K562 (cell line): ENCODE results near the gene MCCD1. TPM values are rescaled to one million over a fixed set of nuclear protein-coding genes. Genes with fewer than 3 reads are reported as not detected.
A peak's percentile ranks its signal among the peaks of the same experiment; 100 is the strongest.

Experiments
- EZH2 ChIP-seq: IDR thresholded peaks from 2 replicates; pipeline ENCODE4 v1.6.1; 2012; ENCODE audit warnings: low read depth, mild to moderate bottlenecking, inconsistent platforms, low read length, borderline replicate concordance
- HCFC1 ChIP-seq: IDR thresholded peaks from 2 replicates; pipeline ENCODE4 v1.6.1; 2012; ENCODE audit warnings: low read depth, low read length, improper control_type of control experiment
- HMGN3 ChIP-seq: IDR thresholded peaks from 2 replicates; pipeline ENCODE4 v1.6.1; 2011; ENCODE audit warnings: borderline replicate concordance, low read depth, mild to moderate bottlenecking, mixed read lengths, low read length; ENCODE audit not compliant: insufficient read length; ENCODE audit errors: extremely low read depth
- KLF13 ChIP-seq: fragments of 450-650 bp; IDR thresholded peaks from 2 replicates; pipeline ENCODE4 v1.6.1; 2016; ENCODE audit warnings: missing genetic modification characterization, low read depth, mild to moderate bottlenecking, missing compliant biosample characterization, moderate library complexity, borderline replicate concordance
- NCOA6 ChIP-seq: fragments of 450-650 bp; IDR thresholded peaks from 2 replicates; pipeline ENCODE4 v1.6.1; 2017; ENCODE audit warnings: mild to moderate bottlenecking
- TCF7L2 ChIP-seq: fragments of 150-350 bp; IDR thresholded peaks from 2 replicates; pipeline ENCODE4 v1.6.1; 2016; ENCODE audit warnings: low read depth, mild to moderate bottlenecking, low read length, moderate library complexity
- polyA plus RNA-seq, 8 experiments: library from polyadenylated mRNA; depleted of rRNA in 4 of 8; stranded (reverse) in 5 of 8; unstranded in 3 of 8; fragments of >200 nt; fragmentation: Nextera tagmentation in 2 of 8; fragmentation: Illumina TruSeq in 1 of 8; extraction: Ambion mirVana in 2 of 8; extraction: Trizol in 1 of 8; gene quantifications; 2 replicates each; pipeline versions ENCODE4 v1.2.1 to v1.2.3, GENCODE V29; 2011 to 2014; ENCODE audit warnings: inconsistent platforms in 1 of 8, missing spikeins in 1 of 8
- total RNA-seq, 7 experiments: library from RNA; depleted of rRNA in 6 of 7; stranded (reverse); fragments of >200 nt in 6 of 7; fragmentation: Illumina TruSeq in 2 of 7; extraction: Trizol in 2 of 7; gene quantifications; 2 replicates each; pipeline versions ENCODE4 v1.2.1 to v1.2.3, GENCODE V29; 2011 to 2021; ENCODE audit warnings: low replicate concordance in 1 of 7
- TF ChIP-seq, protein P1 (sequence below): fragments of 450-650 bp; IDR thresholded peaks from 2 replicates; pipeline ENCODE4 v1.6.1; 2016; ENCODE audit warnings: low read depth
- TF ChIP-seq, protein P2 (sequence below): fragments of 250-450 bp; sonication (Bioruptor Pico); IDR thresholded peaks from 2 replicates; pipeline ENCODE4 v1.5.0; 2022; ENCODE audit warnings: mild to moderate bottlenecking
- TF ChIP-seq, protein P3 (sequence below): sonication (generic); formaldehyde crosslinking; IDR thresholded peaks from 2 replicates; pipeline ENCODE4 v1.9.0; 2022; ENCODE audit warnings: mild to moderate bottlenecking, missing genetic modification reagents
- TF ChIP-seq, protein P4 (sequence below), 2 experiments: fragments of 450-650 bp; IDR thresholded peaks; 2 replicates each; pipeline ENCODE4 v1.6.1; 2016
- TF ChIP-seq, protein P5 (sequence below): fragments of 450-650 bp; IDR thresholded peaks from 2 replicates; pipeline ENCODE4 v1.6.1; 2016; ENCODE audit warnings: borderline replicate concordance

Gene MCCD1
- total and polyA plus RNA-seq, 9 of the 15 experiments (the other 6 are each of a cell fraction or from before 2014, with no cell fraction given), result not detected

DNA sequence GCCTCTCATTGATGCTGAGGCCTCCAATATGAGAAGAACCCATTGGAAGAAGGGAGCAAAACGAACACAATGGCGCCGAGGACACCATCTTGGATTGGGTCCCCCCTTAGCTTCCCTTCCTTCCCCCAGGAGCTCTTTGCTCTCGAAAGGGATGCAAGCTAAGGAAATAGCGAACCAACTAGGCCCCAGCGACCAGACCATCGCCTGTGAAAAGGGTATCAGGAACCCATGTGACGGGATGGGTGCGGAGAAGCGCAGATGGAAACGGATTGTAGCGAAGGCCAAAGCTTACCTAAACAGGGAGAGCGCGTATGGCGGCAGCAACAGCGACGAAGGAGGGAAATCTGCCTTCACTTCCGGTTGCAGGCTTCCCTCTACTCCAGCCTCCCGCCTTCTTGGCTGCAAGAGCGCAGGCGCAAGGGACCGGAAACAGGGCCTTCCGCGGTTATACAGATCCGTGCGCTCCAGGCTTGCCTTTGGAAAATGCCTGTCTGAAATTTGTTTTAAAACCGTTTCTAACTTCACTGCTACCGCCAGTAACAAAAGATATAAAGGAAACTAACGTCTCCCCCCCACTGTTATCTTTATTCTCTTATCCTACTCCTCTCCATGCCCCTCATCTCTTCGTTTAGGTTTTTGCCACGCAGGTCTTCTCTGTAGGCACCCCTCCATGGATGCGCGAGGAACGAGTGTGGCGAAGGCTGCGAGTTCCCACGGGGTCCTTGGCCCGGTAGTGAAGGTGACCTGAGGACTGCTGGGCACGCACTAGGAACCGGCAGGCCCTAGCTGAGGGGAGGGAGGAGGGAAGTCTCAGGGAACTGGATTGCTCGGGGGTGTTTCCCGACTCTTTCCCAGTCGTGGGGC, 13.1 kb downstream of the MCCD1 start, which contains the start of gene DDX39B (continued):
- TF ChIP-seq, protein P1, sequence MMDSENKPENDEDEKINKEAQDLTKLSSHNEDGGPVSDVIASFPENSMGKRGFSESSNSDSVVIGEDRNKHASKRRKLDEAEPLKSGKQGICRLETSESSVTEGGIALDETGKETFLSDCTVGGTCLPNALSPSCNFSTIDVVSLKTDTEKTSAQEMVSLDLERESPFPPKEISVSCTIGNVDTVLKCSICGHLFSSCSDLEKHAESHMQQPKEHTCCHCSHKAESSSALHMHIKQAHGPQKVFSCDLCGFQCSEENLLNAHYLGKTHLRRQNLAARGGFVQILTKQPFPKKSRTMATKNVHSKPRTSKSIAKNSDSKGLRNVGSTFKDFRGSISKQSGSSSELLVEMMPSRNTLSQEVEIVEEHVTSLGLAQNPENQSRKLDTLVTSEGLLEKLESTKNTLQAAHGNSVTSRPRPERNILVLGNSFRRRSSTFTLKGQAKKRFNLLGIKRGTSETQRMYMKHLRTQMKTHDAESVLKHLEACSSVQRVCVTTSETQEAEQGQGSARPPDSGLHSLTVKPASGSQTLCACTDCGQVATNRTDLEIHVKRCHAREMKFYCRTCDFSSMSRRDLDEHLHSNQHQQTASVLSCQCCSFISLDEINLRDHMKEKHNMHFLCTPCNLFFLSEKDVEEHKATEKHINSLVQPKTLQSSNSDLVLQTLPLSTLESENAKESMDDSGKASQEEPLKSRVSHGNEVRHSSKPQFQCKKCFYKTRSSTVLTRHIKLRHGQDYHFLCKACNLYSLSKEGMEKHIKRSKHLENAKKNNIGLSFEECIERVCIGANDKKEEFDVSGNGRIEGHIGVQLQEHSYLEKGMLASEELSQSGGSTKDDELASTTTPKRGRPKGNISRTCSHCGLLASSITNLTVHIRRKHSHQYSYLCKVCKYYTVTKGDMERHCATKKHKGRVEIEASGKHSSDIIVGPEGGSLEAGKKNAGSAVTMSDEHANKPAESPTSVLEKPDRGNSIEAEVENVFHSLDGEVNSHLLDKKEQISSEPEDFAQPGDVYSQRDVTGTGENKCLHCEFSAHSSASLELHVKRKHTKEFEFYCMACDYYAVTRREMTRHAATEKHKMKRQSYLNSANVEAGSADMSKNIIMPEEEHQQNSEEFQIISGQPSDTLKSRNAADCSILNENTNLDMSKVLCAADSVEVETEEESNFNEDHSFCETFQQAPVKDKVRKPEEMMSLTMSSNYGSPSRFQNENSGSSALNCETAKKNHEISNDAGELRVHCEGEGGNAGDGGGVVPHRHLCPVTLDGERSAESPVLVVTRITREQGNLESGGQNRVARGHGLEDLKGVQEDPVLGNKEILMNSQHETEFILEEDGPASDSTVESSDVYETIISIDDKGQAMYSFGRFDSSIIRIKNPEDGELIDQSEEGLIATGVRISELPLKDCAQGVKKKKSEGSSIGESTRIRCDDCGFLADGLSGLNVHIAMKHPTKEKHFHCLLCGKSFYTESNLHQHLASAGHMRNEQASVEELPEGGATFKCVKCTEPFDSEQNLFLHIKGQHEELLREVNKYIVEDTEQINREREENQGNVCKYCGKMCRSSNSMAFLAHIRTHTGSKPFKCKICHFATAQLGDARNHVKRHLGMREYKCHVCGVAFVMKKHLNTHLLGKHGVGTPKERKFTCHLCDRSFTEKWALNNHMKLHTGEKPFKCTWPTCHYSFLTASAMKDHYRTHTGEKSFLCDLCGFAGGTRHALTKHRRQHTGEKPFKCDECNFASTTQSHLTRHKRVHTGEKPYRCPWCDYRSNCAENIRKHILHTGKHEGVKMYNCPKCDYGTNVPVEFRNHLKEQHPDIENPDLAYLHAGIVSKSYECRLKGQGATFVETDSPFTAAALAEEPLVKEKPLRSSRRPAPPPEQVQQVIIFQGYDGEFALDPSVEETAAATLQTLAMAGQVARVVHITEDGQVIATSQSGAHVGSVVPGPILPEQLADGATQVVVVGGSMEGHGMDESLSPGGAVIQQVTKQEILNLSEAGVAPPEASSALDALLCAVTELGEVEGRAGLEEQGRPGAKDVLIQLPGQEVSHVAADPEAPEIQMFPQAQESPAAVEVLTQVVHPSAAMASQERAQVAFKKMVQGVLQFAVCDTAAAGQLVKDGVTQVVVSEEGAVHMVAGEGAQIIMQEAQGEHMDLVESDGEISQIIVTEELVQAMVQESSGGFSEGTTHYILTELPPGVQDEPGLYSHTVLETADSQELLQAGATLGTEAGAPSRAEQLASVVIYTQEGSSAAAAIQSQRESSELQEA, result no peak
- TF ChIP-seq, protein P2, sequence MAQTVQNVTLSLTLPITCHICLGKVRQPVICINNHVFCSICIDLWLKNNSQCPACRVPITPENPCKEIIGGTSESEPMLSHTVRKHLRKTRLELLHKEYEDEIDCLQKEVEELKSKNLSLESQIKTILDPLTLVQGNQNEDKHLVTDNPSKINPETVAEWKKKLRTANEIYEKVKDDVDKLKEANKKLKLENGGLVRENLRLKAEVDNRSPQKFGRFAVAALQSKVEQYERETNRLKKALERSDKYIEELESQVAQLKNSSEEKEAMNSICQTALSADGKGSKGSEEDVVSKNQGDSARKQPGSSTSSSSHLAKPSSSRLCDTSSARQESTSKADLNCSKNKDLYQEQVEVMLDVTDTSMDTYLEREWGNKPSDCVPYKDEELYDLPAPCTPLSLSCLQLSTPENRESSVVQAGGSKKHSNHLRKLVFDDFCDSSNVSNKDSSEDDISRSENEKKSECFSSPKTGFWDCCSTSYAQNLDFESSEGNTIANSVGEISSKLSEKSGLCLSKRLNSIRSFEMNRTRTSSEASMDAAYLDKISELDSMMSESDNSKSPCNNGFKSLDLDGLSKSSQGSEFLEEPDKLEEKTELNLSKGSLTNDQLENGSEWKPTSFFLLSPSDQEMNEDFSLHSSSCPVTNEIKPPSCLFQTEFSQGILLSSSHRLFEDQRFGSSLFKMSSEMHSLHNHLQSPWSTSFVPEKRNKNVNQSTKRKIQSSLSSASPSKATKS (CRISPR knock-in tag), result peak; percentile 17; the same call in 1 of the 2 replicates
- TF ChIP-seq, protein P3, sequence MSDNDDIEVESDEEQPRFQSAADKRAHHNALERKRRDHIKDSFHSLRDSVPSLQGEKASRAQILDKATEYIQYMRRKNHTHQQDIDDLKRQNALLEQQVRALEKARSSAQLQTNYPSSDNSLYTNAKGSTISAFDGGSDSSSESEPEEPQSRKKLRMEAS (CRISPR knock-in tag), result peak; percentile 79
- TF ChIP-seq KLF13 (peak; percentile 55; the same call in 1 of the 2 replicates), TCF7L2 (no peak), HCFC1 (peak; percentile 63), EZH2 (no peak), NCOA6 (no peak; the same call in 1 of the 2 replicates), HMGN3 (no peak)
- TF ChIP-seq, protein P4, sequence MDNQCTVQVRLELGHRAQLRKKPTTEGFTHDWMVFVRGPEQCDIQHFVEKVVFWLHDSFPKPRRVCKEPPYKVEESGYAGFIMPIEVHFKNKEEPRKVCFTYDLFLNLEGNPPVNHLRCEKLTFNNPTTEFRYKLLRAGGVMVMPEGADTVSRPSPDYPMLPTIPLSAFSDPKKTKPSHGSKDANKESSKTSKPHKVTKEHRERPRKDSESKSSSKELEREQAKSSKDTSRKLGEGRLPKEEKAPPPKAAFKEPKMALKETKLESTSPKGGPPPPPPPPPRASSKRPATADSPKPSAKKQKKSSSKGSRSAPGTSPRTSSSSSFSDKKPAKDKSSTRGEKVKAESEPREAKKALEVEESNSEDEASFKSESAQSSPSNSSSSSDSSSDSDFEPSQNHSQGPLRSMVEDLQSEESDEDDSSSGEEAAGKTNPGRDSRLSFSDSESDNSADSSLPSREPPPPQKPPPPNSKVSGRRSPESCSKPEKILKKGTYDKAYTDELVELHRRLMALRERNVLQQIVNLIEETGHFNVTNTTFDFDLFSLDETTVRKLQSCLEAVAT (IDR thresholded peaks at IDR 0.05), result peak; percentile 79 to 94
- TF ChIP-seq, protein P5, sequence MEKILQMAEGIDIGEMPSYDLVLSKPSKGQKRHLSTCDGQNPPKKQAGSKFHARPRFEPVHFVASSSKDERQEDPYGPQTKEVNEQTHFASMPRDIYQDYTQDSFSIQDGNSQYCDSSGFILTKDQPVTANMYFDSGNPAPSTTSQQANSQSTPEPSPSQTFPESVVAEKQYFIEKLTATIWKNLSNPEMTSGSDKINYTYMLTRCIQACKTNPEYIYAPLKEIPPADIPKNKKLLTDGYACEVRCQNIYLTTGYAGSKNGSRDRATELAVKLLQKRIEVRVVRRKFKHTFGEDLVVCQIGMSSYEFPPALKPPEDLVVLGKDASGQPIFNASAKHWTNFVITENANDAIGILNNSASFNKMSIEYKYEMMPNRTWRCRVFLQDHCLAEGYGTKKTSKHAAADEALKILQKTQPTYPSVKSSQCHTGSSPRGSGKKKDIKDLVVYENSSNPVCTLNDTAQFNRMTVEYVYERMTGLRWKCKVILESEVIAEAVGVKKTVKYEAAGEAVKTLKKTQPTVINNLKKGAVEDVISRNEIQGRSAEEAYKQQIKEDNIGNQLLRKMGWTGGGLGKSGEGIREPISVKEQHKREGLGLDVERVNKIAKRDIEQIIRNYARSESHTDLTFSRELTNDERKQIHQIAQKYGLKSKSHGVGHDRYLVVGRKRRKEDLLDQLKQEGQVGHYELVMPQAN, result no peak; the same call in 1 of the 2 replicates
